Activated naive CD4-positive, alpha-beta T cell treated with anti-CD3 and anti-CD28 coated beads, Interleukin-2, amount 50 U/mL, for 72 hours (primary cell): ENCODE data around the gene YIPF3. TPM values are rescaled to one million over a fixed set of nuclear protein-coding genes. Genes with fewer than 3 reads are reported as not detected.

ENCODE experiments used
- total RNA-seq, 2 donors: library from RNA; stranded (reverse); gene quantifications; one replicate each; pipeline ENCODE4 v1.2.3, GENCODE V29; 2022

The YIPF3 gene
- total RNA-seq, 2 donors from 2014 or later, result 40.7 to 49.1 TPM

Other genes with a start within 250 kb of the YIPF3 start
- gene SLC22A7, start 218.7 kb downstream of the YIPF3 start, total RNA-seq, result not detected
- gene CRIP3, start 208.1 kb downstream of the YIPF3 start, total RNA-seq, result 1 to 10 TPM; 4.2 to 6.4 TPM
- 10 to 100 TPM; 10.8 to 12.2 TPM for gene ZNF318, start 147.3 kb downstream of the YIPF3 start, total RNA-seq
- gene ABCC10, start 89.4 kb downstream of the YIPF3 start, total RNA-seq, result 10 to 100 TPM; 30.2 to 46.2 TPM
- gene DLK2, start 61.4 kb downstream of the YIPF3 start, total RNA-seq, result 1 to 10 TPM in 1 of 2 donors, under 1 TPM in 1; 0.18 to 3.4 TPM
- 10 to 100 TPM; 23.0 to 35.0 TPM for gene TJAP1, start 39.4 kb downstream of the YIPF3 start, total RNA-seq
- gene LRRC73, start 6.6 kb downstream of the YIPF3 start, total RNA-seq, result under 1 TPM; 0.12 to 0.48 TPM
- gene POLR1C, start 163 bp upstream of the YIPF3 start, total RNA-seq, result 10 to 100 TPM; 34.2 to 57.1 TPM
- gene XPO5, start 59.1 kb upstream of the YIPF3 start, total RNA-seq, result 100 to 1,000 TPM; 109 to 110 TPM
- 100 to 1,000 TPM in 1 of 2 donors, 10 to 100 TPM in 1; 46.2 to 101 TPM for gene POLH, start 59.3 kb upstream of the YIPF3 start, total RNA-seq
- gene GTPBP2, start 112.3 kb upstream of the YIPF3 start, total RNA-seq, result 10 to 100 TPM; 84.1 to 85.8 TPM
- 10 to 100 TPM; 38.4 to 38.7 TPM for gene MAD2L1BP, start 118.9 kb upstream of the YIPF3 start, total RNA-seq
- under 1 TPM; 0.09 to 0.21 TPM for gene RSPH9, start 128.1 kb upstream of the YIPF3 start, total RNA-seq
- gene MRPS18A, start 170.9 kb upstream of the YIPF3 start, total RNA-seq, result 10 to 100 TPM; 37.8 to 51.5 TPM